Astrocyte of the spinal cord (primary cell): ENCODE results near the gene RSAD2.

Source experiments
- DNase-seq: peaks from one replicate; pipeline ENCODE4 v3.0.0; 2011; ENCODE audit warnings: low read depth, low spot score
- H3K4me3 ChIP-seq: 2 replicates; pipeline ENCODE4 v1.5.1; 2011; ENCODE audit warnings: low read depth, mild to moderate bottlenecking, low read length, moderate library complexity
- CTCF ChIP-seq: IDR thresholded peaks from 2 replicates; pipeline ENCODE4 v1.5.1; 2012; ENCODE audit warnings: low read depth, mild to moderate bottlenecking, low read length, inconsistent platforms
- in situ Hi-C: cut with HindIII; loops from 2 replicates; pipeline ENCODE4 v1.10.0; 2017; ENCODE audit warnings: low sequenced_read_pairs

The RSAD2 gene

GRCh38 chr2:6863792-6864191 is 13.8 kb upstream of the RSAD2 start:
- in situ Hi-C loops: no loop called here
- H3K4me3 ChIP-seq: no peak overlapping the region
- DNase-seq: no peak
- TF ChIP-seq CTCF: no peak

GRCh38 chr2:6864231-6864754 is 13.3 kb upstream of the RSAD2 start:
- in situ Hi-C loops: no loop called here
- TF ChIP-seq CTCF: no peak
- DNase-seq: no peak
- H3K4me3 ChIP-seq: no peak overlapping the region

- no peak for TF ChIP-seq CTCF
- no peak for DNase-seq
- in situ Hi-C loops: no loop called here
- H3K4me3 ChIP-seq: peak overlapping the region; percentile 54
Measured at GRCh38 chr2:6864923-6865345, 12.6 kb upstream of the RSAD2 start.

GRCh38 chr2:6865346-6866274 is 12.0 kb upstream of the RSAD2 start, which contains the start of gene CMPK2:
CMPK2 (minus strand) TSS chr2:6865907; CDS start chr2:6865696, 211 bp downstream.
- in situ Hi-C loops: no loop called here
- peak; percentile 8 for TF ChIP-seq CTCF
- peak; percentile 39 for DNase-seq
- peak within 1 kb of the TSS; percentile 54 for H3K4me3 ChIP-seq

GRCh38 chr2:6866275-6866671 is 11.3 kb upstream of the RSAD2 start:
- H3K4me3 ChIP-seq: peak overlapping the region; percentile 54
- peak; percentile 69 for TF ChIP-seq CTCF
- in situ Hi-C loops: no loop called here
- DNase-seq: peak; percentile 23

- H3K4me3 ChIP-seq: no peak overlapping the region
- no peak for TF ChIP-seq CTCF
- in situ Hi-C loops: no loop called here
- no peak for DNase-seq
Measured at GRCh38 chr2:6866982-6867381, 10.6 kb upstream of the RSAD2 start.
